Measurements from ENCODE around the gene ATF7. TPM values are rescaled to one million over a fixed set of nuclear protein-coding genes. Genes with fewer than 3 reads are reported as not detected.
"Not testable (repeated sequence)": the region's sequence is repeated elsewhere in the genome, so short reads cannot be mapped to it uniquely, and the experiment has no call there.

The ATF7 gene
- total and polyA plus RNA-seq, 5 donors from 2014 or later = 11.6 to 41.0 (median 15.8) TPM

DNA sequence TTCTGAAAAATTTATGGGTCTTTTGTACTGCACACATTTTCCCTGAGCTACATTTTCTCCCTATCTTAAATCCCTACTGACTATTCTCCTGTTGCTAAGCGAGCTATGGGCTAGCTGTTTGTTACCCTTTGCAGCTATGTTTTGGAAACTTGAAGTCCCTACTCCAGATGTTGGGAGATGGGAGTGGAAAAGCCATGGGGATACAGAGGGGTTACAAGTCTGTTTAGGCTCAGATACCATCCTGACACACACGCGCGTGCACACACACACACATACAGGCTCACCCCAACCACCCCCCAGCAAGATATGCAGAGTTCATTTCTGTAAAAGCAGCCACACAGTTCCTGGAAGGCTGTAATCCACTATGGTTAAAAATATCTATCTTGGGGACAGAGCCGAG lies 33.9 kb upstream of the ATF7 start:
- Histone ChIP-seq H3K9me3 (ENCODE audit: control insufficient read depth in 2 of 2, low read length in 2 of 2) (no peaks in the 10 kb centered on the region), H3K27ac (ENCODE audit: insufficient read depth, low read length, poor library complexity, severe bottlenecking) (no peak overlapping the region), H3K4me3 (ENCODE audit: low read depth, low read length) (no peak overlapping the region), H3K27me3 (ENCODE audit: control insufficient read depth, insufficient read depth, low read length) (no peaks in the 10 kb centered on the region), H3K36me3 (ENCODE audit: control insufficient read depth, insufficient read depth, low read length) (peaks cover 20% of the 10 kb centered on the region), H3K4me1 (ENCODE audit: control insufficient read depth, insufficient read depth, low read length, poor library complexity, severe bottlenecking) (no peaks in the 10 kb centered on the region)
- no peak overlapping the region for H3K4me3 Mint-ChIP-seq
- no peaks in the 10 kb centered on the region for H3K9me3 Mint-ChIP-seq
- DNase-seq (no peak), ATAC-seq (ENCODE audit: low read depth in 2 of 2) (no peak)
- peaks cover 15% of the 10 kb centered on the region for H3K36me3 Mint-ChIP-seq
- peaks cover 0 to under 1% (median under 1%) of the 10 kb centered on the region in 4 donors for H3K4me1 Mint-ChIP-seq
- no peaks in the 10 kb centered on the region for H3K27me3 Mint-ChIP-seq
- H3K27ac Mint-ChIP-seq = no peak overlapping the region

DNA sequence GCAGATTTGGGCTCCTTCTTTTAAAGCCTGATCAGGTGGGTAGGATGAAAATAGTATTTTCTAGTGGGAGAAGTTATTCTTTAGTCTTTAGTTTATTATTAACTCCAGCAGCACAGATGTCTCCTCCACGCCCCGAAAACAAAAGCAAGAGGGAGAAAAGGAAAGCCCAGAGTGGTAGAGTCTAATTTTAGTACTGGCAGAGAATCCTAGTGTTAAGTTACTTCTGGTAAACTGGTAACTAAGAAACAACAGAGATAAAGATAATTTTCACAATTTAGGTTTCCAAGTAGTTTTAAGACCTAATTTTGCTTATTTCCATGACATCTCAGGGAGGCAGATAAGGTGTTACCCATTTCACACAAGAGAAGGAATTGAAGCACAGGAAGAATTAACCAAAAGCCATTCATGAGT lies 33.4 kb upstream of the ATF7 start:
- Mint-ChIP-seq H3K27me3 (no peaks in the 10 kb centered on the region), H3K9me3 (no peaks in the 10 kb centered on the region), H3K27ac (no peak overlapping the region), H3K4me3 (no peak overlapping the region), H3K36me3 (peaks cover 10% of the 10 kb centered on the region), H3K4me1 (no peaks in the 10 kb centered on the region)
- no peaks in the 10 kb centered on the region for H3K27me3 ChIP-seq (ENCODE audit: control insufficient read depth, insufficient read depth, low read length)
- DNase-seq = no peak
- peaks cover 15% of the 10 kb centered on the region for H3K36me3 ChIP-seq (ENCODE audit: control insufficient read depth, insufficient read depth, low read length)
- no peak overlapping the region for H3K27ac ChIP-seq (ENCODE audit: insufficient read depth, low read length, poor library complexity, severe bottlenecking)
- no peak for ATAC-seq (ENCODE audit: low read depth in 2 of 2)
- no peaks in the 10 kb centered on the region for H3K4me1 ChIP-seq (ENCODE audit: control insufficient read depth, insufficient read depth, low read length, poor library complexity, severe bottlenecking)
- no peaks in the 10 kb centered on the region for H3K9me3 ChIP-seq (ENCODE audit: control insufficient read depth in 2 of 2, low read length in 2 of 2)
- H3K4me3 ChIP-seq (ENCODE audit: low read depth, low read length) = no peak overlapping the region

DNA sequence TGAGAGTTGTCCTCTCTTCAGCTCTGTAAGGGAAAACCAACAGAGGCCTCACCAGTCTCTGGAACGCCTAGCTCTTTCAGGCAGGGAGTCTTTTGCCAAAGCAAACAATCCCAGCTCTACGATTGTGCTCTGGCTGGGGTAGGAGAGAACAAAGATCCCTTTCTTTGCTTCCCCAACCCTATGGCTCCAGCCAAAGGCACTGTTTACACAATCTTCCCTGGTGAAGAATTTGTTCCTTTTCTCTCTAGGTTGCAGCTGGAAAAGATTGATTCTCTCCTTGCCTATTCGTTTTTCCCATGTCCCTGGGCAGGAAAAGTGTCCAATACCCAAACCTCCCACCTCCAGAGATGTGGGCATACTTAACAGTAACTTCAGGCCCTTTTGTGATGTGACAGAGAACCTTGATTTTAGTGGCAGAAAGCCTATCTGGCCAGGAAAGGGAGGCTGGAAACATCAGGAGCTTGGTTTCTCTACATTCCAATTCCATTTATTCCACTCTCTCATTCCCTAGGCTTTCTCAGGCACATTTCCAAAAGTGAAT lies 32.9 kb upstream of the ATF7 start:
- no peaks in the 10 kb centered on the region for H3K9me3 Mint-ChIP-seq
- Histone ChIP-seq H3K4me1 (ENCODE audit: control insufficient read depth, insufficient read depth, low read length, poor library complexity, severe bottlenecking) (no peaks in the 10 kb centered on the region), H3K9me3 (ENCODE audit: control insufficient read depth in 2 of 2, low read length in 2 of 2) (no peaks in the 10 kb centered on the region), H3K4me3 (ENCODE audit: low read depth, low read length) (no peak overlapping the region), H3K27ac (ENCODE audit: insufficient read depth, low read length, poor library complexity, severe bottlenecking) (no peak overlapping the region), H3K36me3 (ENCODE audit: control insufficient read depth, insufficient read depth, low read length) (peaks cover 10% of the 10 kb centered on the region), H3K27me3 (ENCODE audit: control insufficient read depth, insufficient read depth, low read length) (no peaks in the 10 kb centered on the region)
- DNase-seq = no peak
- H3K4me3 Mint-ChIP-seq = no peak overlapping the region
- H3K4me1 Mint-ChIP-seq = no peaks in the 10 kb centered on the region
- peaks cover 6% of the 10 kb centered on the region for H3K36me3 Mint-ChIP-seq
- no peak overlapping the region for H3K27ac Mint-ChIP-seq
- ATAC-seq (ENCODE audit: low read depth in 2 of 2) = no peak
- H3K27me3 Mint-ChIP-seq = no peaks in the 10 kb centered on the region

DNA sequence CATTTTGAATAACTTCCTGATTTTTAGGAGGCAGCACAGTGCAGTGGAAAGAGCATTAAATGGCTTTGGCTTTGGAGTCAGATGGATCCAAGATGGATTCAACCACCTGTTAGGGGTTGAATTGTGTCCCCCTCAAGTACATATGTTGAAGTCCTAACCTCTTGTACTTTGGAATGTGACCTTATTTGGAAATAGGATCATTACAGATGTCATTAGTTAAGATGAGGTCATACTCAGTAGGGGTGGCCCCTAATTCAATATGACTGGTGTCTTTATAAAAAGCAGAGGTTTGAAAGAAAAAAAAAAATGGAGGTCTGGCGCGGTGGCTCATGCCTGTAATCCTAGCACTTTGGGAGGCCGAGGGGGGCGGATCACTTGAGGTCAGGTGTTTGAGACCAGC lies 30.9 kb upstream of the ATF7 start:
- H3K27me3 ChIP-seq (ENCODE audit: control insufficient read depth, insufficient read depth, low read length) = no peaks in the 10 kb centered on the region
- H3K4me1 ChIP-seq (ENCODE audit: control insufficient read depth, insufficient read depth, low read length, poor library complexity, severe bottlenecking) = no peaks in the 10 kb centered on the region
- Mint-ChIP-seq H3K9me3 (no peaks in the 10 kb centered on the region), H3K4me3 (no peak overlapping the region), H3K27me3 (no peaks in the 10 kb centered on the region), H3K36me3 (no peaks in the 10 kb centered on the region), H3K27ac (no peak overlapping the region), H3K4me1 (no peaks in the 10 kb centered on the region)
- DNase-seq (no peak), ATAC-seq (ENCODE audit: low read depth in 2 of 2) (no peak)
- H3K4me3 ChIP-seq (ENCODE audit: low read depth, low read length) = no peak overlapping the region
- H3K9me3 ChIP-seq (ENCODE audit: control insufficient read depth in 2 of 2, low read length in 2 of 2) = no peaks in the 10 kb centered on the region
- no peaks in the 10 kb centered on the region for H3K36me3 ChIP-seq (ENCODE audit: control insufficient read depth, insufficient read depth, low read length)
- H3K27ac ChIP-seq (ENCODE audit: insufficient read depth, low read length, poor library complexity, severe bottlenecking) = no peak overlapping the region

DNA sequence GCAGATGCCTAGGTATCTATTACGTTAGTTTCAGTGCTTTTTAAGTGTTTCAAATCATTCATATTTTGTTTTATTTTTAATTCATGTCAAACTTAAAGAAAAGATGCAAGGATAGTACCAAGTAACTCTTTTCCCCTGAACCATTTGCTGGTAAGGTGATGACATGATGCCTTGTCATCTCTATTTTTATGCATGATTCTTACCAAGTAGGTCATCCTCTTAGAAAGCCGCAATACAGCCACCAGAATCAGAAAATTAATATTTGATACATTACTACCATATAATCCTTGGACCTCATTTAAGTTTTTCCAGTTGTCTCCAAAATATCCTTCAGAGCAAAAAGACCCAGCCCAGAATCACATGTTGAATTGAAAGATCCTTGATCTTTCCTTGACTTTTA lies 27.4 kb upstream of the ATF7 start:
- no peaks in the 10 kb centered on the region for H3K4me1 ChIP-seq (ENCODE audit: control insufficient read depth, insufficient read depth, low read length, poor library complexity, severe bottlenecking)
- Mint-ChIP-seq H3K27ac (no peak overlapping the region), H3K36me3 (no peaks in the 10 kb centered on the region), H3K9me3 (peaks cover 0 to 3% (median 0%) of the 10 kb centered on the region in 7 donors), H3K4me3 (no peak overlapping the region), H3K4me1 (no peaks in the 10 kb centered on the region), H3K27me3 (no peaks in the 10 kb centered on the region)
- ATAC-seq (ENCODE audit: low read depth in 2 of 2) = no peak
- no peak for DNase-seq
- no peaks in the 10 kb centered on the region for H3K9me3 ChIP-seq (ENCODE audit: control insufficient read depth in 2 of 2, low read length in 2 of 2)
- H3K27ac ChIP-seq (ENCODE audit: insufficient read depth, low read length, poor library complexity, severe bottlenecking) = no peak overlapping the region
- no peaks in the 10 kb centered on the region for H3K27me3 ChIP-seq (ENCODE audit: control insufficient read depth, insufficient read depth, low read length)
- no peak overlapping the region for H3K4me3 ChIP-seq (ENCODE audit: low read depth, low read length)
- no peaks in the 10 kb centered on the region for H3K36me3 ChIP-seq (ENCODE audit: control insufficient read depth, insufficient read depth, low read length)

DNA sequence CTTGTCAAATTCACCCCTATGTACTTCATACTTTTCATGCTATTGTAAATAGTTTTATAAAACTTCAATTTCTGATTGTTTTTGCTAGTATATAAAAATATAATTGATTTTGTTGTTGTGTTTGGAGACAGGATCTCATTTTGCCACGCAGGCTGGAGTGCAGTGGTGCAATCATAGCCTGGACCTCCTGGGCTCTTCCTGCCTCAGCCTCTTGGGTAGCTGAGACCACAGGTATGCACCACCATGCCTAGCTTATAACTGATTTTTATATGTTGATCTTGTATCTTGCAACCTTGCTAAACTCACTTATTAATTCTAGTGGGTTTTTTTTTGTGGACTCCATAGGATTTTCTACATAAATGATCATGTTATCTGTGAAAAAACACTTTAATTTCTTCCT lies 26.2 kb upstream of the ATF7 start:
- H3K4me3 Mint-ChIP-seq = no peak overlapping the region
- no peak overlapping the region for H3K4me3 ChIP-seq (ENCODE audit: low read depth, low read length)
- no peaks in the 10 kb centered on the region for H3K36me3 Mint-ChIP-seq
- no peaks in the 10 kb centered on the region for H3K9me3 ChIP-seq (ENCODE audit: control insufficient read depth in 2 of 2, low read length in 2 of 2)
- no peaks in the 10 kb centered on the region for H3K4me1 Mint-ChIP-seq
- no peak for DNase-seq
- H3K27ac ChIP-seq (ENCODE audit: insufficient read depth, low read length, poor library complexity, severe bottlenecking) = no peak overlapping the region
- no peaks in the 10 kb centered on the region for H3K27me3 Mint-ChIP-seq
- H3K9me3 Mint-ChIP-seq = peaks cover 0 to 3% (median 0%) of the 10 kb centered on the region in 7 donors
- ATAC-seq (ENCODE audit: low read depth in 2 of 2) = no peak
- H3K36me3 ChIP-seq (ENCODE audit: control insufficient read depth, insufficient read depth, low read length) = no peaks in the 10 kb centered on the region
- H3K4me1 ChIP-seq (ENCODE audit: control insufficient read depth, insufficient read depth, low read length, poor library complexity, severe bottlenecking) = no peaks in the 10 kb centered on the region
- H3K27ac Mint-ChIP-seq = no peak overlapping the region
- H3K27me3 ChIP-seq (ENCODE audit: control insufficient read depth, insufficient read depth, low read length) = no peaks in the 10 kb centered on the region

DNA sequence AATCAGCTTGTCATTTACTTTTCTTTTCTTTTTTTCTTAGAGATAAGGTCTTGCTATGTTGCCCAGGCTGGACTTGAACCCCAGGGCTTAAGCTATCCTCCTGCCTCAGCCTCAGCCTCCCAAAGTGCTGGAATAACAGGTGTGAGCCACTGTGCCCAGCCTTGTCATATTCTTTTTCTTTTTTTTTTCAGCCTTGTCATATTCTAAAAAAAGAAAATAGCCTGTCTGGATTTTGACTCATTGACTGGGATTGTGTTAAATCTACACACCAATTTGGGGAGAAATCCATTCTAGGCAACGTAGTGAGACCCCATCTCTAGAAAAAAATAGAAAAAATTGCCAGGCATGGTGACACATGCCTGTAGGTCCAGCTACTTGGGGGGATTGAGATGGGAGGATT lies 25.6 kb upstream of the ATF7 start:
- Histone ChIP-seq H3K4me3 (ENCODE audit: low read depth, low read length) (no peak overlapping the region), H3K27me3 (ENCODE audit: control insufficient read depth, insufficient read depth, low read length) (no peaks in the 10 kb centered on the region), H3K4me1 (ENCODE audit: control insufficient read depth, insufficient read depth, low read length, poor library complexity, severe bottlenecking) (no peaks in the 10 kb centered on the region), H3K9me3 (ENCODE audit: control insufficient read depth in 2 of 2, low read length in 2 of 2) (no peaks in the 10 kb centered on the region), H3K27ac (ENCODE audit: insufficient read depth, low read length, poor library complexity, severe bottlenecking) (no peak overlapping the region), H3K36me3 (ENCODE audit: control insufficient read depth, insufficient read depth, low read length) (no peaks in the 10 kb centered on the region)
- Mint-ChIP-seq H3K4me3 (no peak overlapping the region), H3K9me3 (peaks cover 0 to 3% (median 0%) of the 10 kb centered on the region in 7 donors), H3K27me3 (no peaks in the 10 kb centered on the region), H3K36me3 (no peaks in the 10 kb centered on the region), H3K4me1 (no peaks in the 10 kb centered on the region), H3K27ac (no peak overlapping the region)
- no peak for ATAC-seq (ENCODE audit: low read depth in 2 of 2)
- DNase-seq = no peak

DNA sequence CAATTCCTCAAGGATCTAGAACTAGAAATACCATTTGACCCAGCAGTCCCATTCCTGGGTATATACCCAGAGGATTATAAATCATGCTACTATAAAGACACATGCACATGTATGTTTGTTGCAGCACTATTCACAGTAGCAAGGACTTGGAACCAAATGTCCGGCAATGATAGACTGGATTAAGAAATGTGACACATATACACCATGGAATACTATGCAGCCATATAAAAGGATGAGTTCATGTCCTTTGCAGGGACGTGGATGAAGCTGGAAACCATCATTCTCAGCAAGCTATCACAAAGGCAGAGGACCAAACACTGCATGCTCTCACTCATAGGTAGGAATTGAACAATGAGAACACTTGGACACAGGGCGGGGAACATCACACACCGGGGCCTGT lies 20.1 kb upstream of the ATF7 start:
- H3K4me3 Mint-ChIP-seq; H3K4me3 ChIP-seq (ENCODE audit: low read depth, low read length); H3K27me3 ChIP-seq (ENCODE audit: control insufficient read depth, insufficient read depth, low read length); H3K4me1 Mint-ChIP-seq; DNase-seq; H3K27ac ChIP-seq (ENCODE audit: insufficient read depth, low read length, poor library complexity, severe bottlenecking); H3K36me3 ChIP-seq (ENCODE audit: control insufficient read depth, insufficient read depth, low read length); H3K9me3 Mint-ChIP-seq; H3K27ac Mint-ChIP-seq; H3K36me3 Mint-ChIP-seq; H3K9me3 ChIP-seq (ENCODE audit: control insufficient read depth in 2 of 2, low read length in 2 of 2); ATAC-seq (ENCODE audit: low read depth in 2 of 2); H3K4me1 ChIP-seq (ENCODE audit: control insufficient read depth, insufficient read depth, low read length, poor library complexity, severe bottlenecking): not testable (repeated sequence)
- H3K27me3 Mint-ChIP-seq = peaks cover 13% of the 10 kb centered on the region
